Duodenal mucosa (tissue), 2 donors: ENCODE measurements around the gene SNCA.

Source experiments
- H3K27ac ChIP-seq: one replicate; pipeline ENCODE4 v1.7.0; 2013; ENCODE audit warnings: low read depth, low read length
- H3K27me3 ChIP-seq, 2 donors: one replicate each; pipeline ENCODE4 v1.7.0; 2013; ENCODE audit warnings: low read length in 2 of 2, control low read depth in 1 of 2; ENCODE audit not compliant: insufficient read depth in 2 of 2, control insufficient read depth in 1 of 2
- H3K36me3 ChIP-seq, 2 donors: one replicate each; pipeline ENCODE4 v1.7.0; 2013; ENCODE audit warnings: low read length in 2 of 2, control low read depth in 1 of 2; ENCODE audit not compliant: insufficient read depth in 2 of 2, control insufficient read depth in 1 of 2
- H3K4me1 ChIP-seq, 2 donors: one replicate each; pipeline ENCODE4 v1.7.0; 2013; ENCODE audit warnings: low read length in 2 of 2, control low read depth in 1 of 2; ENCODE audit not compliant: insufficient read depth in 2 of 2, control insufficient read depth in 1 of 2
- H3K4me3 ChIP-seq, 2 donors: one replicate each; pipeline ENCODE4 v1.7.0; 2013; ENCODE audit warnings: low read length in 2 of 2, low read depth in 1 of 2
- H3K9ac ChIP-seq, 2 donors: one replicate each; pipeline ENCODE4 v1.7.0; 2013; ENCODE audit warnings: low read length in 2 of 2, low read depth in 1 of 2
- H3K9me3 ChIP-seq, 2 donors: one replicate each; pipeline ENCODE4 v1.7.0; 2013; ENCODE audit warnings: low read length in 2 of 2, control low read depth in 1 of 2; ENCODE audit not compliant: control insufficient read depth in 1 of 2

SNCA gene

GRCh38 chr4:89719536-89720090 lies 117.3 kb downstream of the SNCA start:
- H3K4me3 ChIP-seq: no peak overlapping the region

GRCh38 chr4:89716893-89717292 lies 120.1 kb downstream of the SNCA start:
- Histone ChIP-seq H3K9ac (no peak overlapping the region), H3K4me3 (no peak overlapping the region), H3K4me1 (no peaks in the 10 kb centered on the region), H3K27me3 (no peaks in the 10 kb centered on the region), H3K9me3 (no peaks in the 10 kb centered on the region), H3K27ac (no peak overlapping the region), H3K36me3 (no peaks in the 10 kb centered on the region)

More at GRCh38 chr4:89719536-89720090, 117.3 kb downstream of the SNCA start:
- H3K27me3 ChIP-seq: no peaks in the 10 kb centered on the region
- no peaks in the 10 kb centered on the region for H3K9me3 ChIP-seq
- H3K4me1 ChIP-seq: no peaks in the 10 kb centered on the region
- no peak overlapping the region for H3K27ac ChIP-seq
- H3K36me3 ChIP-seq: no peaks in the 10 kb centered on the region
- H3K9ac ChIP-seq: no peak overlapping the region

- H3K4me1 ChIP-seq: no peaks in the 10 kb centered on the region
- H3K4me3 ChIP-seq: no peak overlapping the region
- H3K9ac ChIP-seq: no peak overlapping the region
- no peak overlapping the region for H3K27ac ChIP-seq
- no peaks in the 10 kb centered on the region for H3K36me3 ChIP-seq
- H3K9me3 ChIP-seq: no peaks in the 10 kb centered on the region
- no peaks in the 10 kb centered on the region for H3K27me3 ChIP-seq
Measured at GRCh38 chr4:89715631-89716030, 121.3 kb downstream of the SNCA start.

- H3K27me3 ChIP-seq: no peaks in the 10 kb centered on the region
- H3K36me3 ChIP-seq: no peaks in the 10 kb centered on the region
- H3K4me1 ChIP-seq: no peaks in the 10 kb centered on the region
- H3K9ac ChIP-seq: no peak overlapping the region
- no peak overlapping the region for H3K27ac ChIP-seq
- no peaks in the 10 kb centered on the region for H3K9me3 ChIP-seq
- H3K4me3 ChIP-seq: no peak overlapping the region
Measured at GRCh38 chr4:89712827-89713226, 124.1 kb downstream of the SNCA start.

GRCh38 chr4:89712141-89712540 lies 124.8 kb downstream of the SNCA start:
- Histone ChIP-seq H3K4me3 (no peak overlapping the region), H3K27ac (no peak overlapping the region), H3K27me3 (no peaks in the 10 kb centered on the region), H3K4me1 (no peaks in the 10 kb centered on the region), H3K9ac (no peak overlapping the region), H3K9me3 (no peaks in the 10 kb centered on the region), H3K36me3 (no peaks in the 10 kb centered on the region)

- no peak overlapping the region for H3K9ac ChIP-seq
- no peak overlapping the region for H3K4me3 ChIP-seq
- H3K9me3 ChIP-seq: no peaks in the 10 kb centered on the region
- no peak overlapping the region for H3K27ac ChIP-seq
- H3K36me3 ChIP-seq: no peaks in the 10 kb centered on the region
- no peaks in the 10 kb centered on the region for H3K27me3 ChIP-seq
- no peaks in the 10 kb centered on the region for H3K4me1 ChIP-seq
Measured at GRCh38 chr4:89708903-89709421, 128.0 kb downstream of the SNCA start.

- Histone ChIP-seq H3K9ac (no peak overlapping the region), H3K9me3 (no peaks in the 10 kb centered on the region), H3K27me3 (no peaks in the 10 kb centered on the region), H3K36me3 (no peaks in the 10 kb centered on the region), H3K27ac (no peak overlapping the region), H3K4me1 (no peaks in the 10 kb centered on the region), H3K4me3 (no peak overlapping the region)
Measured at GRCh38 chr4:89707467-89707866, 129.5 kb downstream of the SNCA start.

GRCh38 chr4:89704651-89705395 lies 132.1 kb downstream of the SNCA start:
- Histone ChIP-seq H3K4me1 (no peaks in the 10 kb centered on the region), H3K27me3 (no peaks in the 10 kb centered on the region), H3K27ac (no peak overlapping the region), H3K9me3 (no peaks in the 10 kb centered on the region), H3K9ac (no peak overlapping the region), H3K4me3 (no peak overlapping the region), H3K36me3 (no peaks in the 10 kb centered on the region)

GRCh38 chr4:89703829-89704590 lies 133.0 kb downstream of the SNCA start:
- no peaks in the 10 kb centered on the region for H3K27me3 ChIP-seq
- no peaks in the 10 kb centered on the region for H3K36me3 ChIP-seq
- H3K9ac ChIP-seq: no peak overlapping the region
- H3K27ac ChIP-seq: no peak overlapping the region
- no peaks in the 10 kb centered on the region for H3K9me3 ChIP-seq
- H3K4me3 ChIP-seq: no peak overlapping the region
- H3K4me1 ChIP-seq: no peaks in the 10 kb centered on the region

- H3K27ac ChIP-seq: no peak overlapping the region
- no peak overlapping the region for H3K9ac ChIP-seq
- H3K27me3 ChIP-seq: no peaks in the 10 kb centered on the region
- no peaks in the 10 kb centered on the region for H3K4me1 ChIP-seq
- no peak overlapping the region for H3K4me3 ChIP-seq
- no peaks in the 10 kb centered on the region for H3K9me3 ChIP-seq
- no peaks in the 10 kb centered on the region for H3K36me3 ChIP-seq
Measured at GRCh38 chr4:89700766-89701423, 136.1 kb downstream of the SNCA start.
